ENCODE data around the gene OPCML. TPM values are rescaled to one million over a fixed set of nuclear protein-coding genes. Genes with fewer than 3 reads are reported as not detected.

The OPCML gene
- total and polyA plus RNA-seq, 4 donors: under 0.01 to 1.3 (median 0.88) TPM; not detected in 1

DNA sequence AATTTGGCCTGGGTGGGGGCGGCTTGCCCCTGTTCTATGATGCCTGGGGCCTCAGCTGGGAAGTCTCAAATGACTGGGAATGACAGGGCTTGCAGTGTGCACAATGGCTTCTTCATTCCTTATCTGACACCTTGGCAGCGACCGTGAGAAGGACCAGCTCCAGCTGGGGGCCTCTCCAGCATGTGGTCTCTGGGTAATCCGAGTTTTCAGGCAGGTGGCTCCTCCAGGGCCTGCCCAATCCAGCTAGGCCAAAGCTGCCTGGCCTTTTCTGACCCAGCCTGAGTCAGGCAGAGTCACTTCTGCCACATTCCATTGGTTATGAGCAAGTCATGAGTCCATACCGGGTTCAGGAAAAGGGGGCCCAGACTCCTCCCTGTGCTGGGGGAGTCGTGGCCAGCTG lies 646.0 kb downstream of the OPCML start:
- H3K4me3 ChIP-seq (ENCODE audit: low read length in 2 of 2): no peak overlapping the region
- peaks cover 0 to 3% of the 10 kb centered on the region in 2 donors for H3K27me3 ChIP-seq (ENCODE audit: control insufficient read depth in 1 of 2, insufficient read depth in 2 of 2, low read length in 1 of 2)
- H3K27ac ChIP-seq (ENCODE audit: low read depth in 1 of 2, low read length in 2 of 2): no peak overlapping the region
- DNase-seq (no peak), ATAC-seq (ENCODE audit: low FRiP score) (no peak)
- no peaks in the 10 kb centered on the region for H3K36me3 ChIP-seq (ENCODE audit: control insufficient read depth in 1 of 2, insufficient read depth in 2 of 2, low read length in 1 of 2)
- WGBS, 2 donors: 43 to 52% methylated on average over 6 of the region's 6 CpGs
- peaks cover 2% of the 10 kb centered on the region for H3K9me3 ChIP-seq (ENCODE audit: control insufficient read depth, low read length)
- intact Hi-C loops (cut with DNase I): no loop called here
- H3K4me1 ChIP-seq (ENCODE audit: control insufficient read depth in 1 of 2, insufficient read depth in 2 of 2, low read length in 2 of 2): no peaks in the 10 kb centered on the region

DNA sequence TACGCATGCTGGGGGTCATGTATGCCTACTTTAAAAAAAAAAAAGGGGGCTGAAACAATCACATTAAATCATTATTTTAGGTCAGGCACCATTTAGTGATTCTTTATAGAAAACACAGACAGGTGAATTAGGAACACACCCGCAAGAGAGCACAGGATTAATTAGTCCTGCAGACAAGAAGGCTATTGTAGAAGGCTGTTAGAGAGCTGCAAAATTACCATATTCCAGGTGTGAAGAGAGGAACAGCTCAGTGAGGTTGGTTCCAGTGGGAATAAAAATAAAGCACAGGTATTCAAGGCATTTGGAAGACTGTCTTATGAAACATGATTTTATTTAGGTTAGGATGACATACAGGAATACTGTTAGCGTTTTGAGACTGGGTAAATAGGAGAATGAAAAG lies 649.1 kb downstream of the OPCML start:
- peaks cover 2% of the 10 kb centered on the region for H3K9me3 ChIP-seq (ENCODE audit: control insufficient read depth, low read length)
- no peak for ATAC-seq (ENCODE audit: low FRiP score)
- 81 to 83% methylated on average over 3 of the region's 3 CpGs for WGBS, 2 donors
- DNase-seq: no peak
- no peak overlapping the region for H3K4me3 ChIP-seq (ENCODE audit: low read length in 2 of 2)
- no peak overlapping the region for H3K27ac ChIP-seq (ENCODE audit: low read depth in 1 of 2, low read length in 2 of 2)
- intact Hi-C loops (cut with DNase I): no loop called here
- H3K4me1 ChIP-seq (ENCODE audit: control insufficient read depth in 1 of 2, insufficient read depth in 2 of 2, low read length in 2 of 2): no peaks in the 10 kb centered on the region
- no peaks in the 10 kb centered on the region for H3K36me3 ChIP-seq (ENCODE audit: control insufficient read depth in 1 of 2, insufficient read depth in 2 of 2, low read length in 1 of 2)
- peaks cover 0 to 3% of the 10 kb centered on the region in 2 donors for H3K27me3 ChIP-seq (ENCODE audit: control insufficient read depth in 1 of 2, insufficient read depth in 2 of 2, low read length in 1 of 2)

DNA sequence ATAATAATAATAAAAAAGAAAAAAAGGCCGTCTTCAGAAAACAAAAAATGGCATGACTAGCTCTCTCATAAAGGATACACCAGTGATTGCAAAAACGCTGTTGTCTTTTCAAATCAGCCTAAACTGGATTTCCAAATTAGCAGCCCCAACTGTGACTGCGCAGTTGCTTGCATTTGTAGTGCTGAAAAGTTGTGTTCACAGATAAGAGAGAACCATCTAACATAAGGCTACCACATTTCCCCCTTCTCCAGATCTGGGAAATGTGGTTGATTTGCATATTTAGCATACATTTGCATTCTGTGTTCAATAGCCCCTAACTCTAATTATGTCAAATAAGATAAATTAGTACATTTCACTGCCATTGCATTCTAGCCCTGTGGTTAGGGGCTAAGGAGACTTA lies 650.7 kb downstream of the OPCML start:
- intact Hi-C loops (cut with DNase I): no loop called here
- WGBS, 2 donors: 59 to 71% methylated on average over 3 of the region's 3 CpGs
- ATAC-seq (ENCODE audit: low FRiP score) (no peak), DNase-seq (no peak)
- Histone ChIP-seq H3K4me1 (ENCODE audit: control insufficient read depth in 1 of 2, insufficient read depth in 2 of 2, low read length in 2 of 2) (no peaks in the 10 kb centered on the region), H3K4me3 (ENCODE audit: low read length in 2 of 2) (no peak overlapping the region), H3K27ac (ENCODE audit: low read depth in 1 of 2, low read length in 2 of 2) (no peak overlapping the region), H3K9me3 (ENCODE audit: control insufficient read depth, low read length) (no peaks in the 10 kb centered on the region), H3K36me3 (ENCODE audit: control insufficient read depth in 1 of 2, insufficient read depth in 2 of 2, low read length in 1 of 2) (no peaks in the 10 kb centered on the region), H3K27me3 (ENCODE audit: control insufficient read depth in 1 of 2, insufficient read depth in 2 of 2, low read length in 1 of 2) (peaks cover 0 to 3% of the 10 kb centered on the region in 2 donors)

DNA sequence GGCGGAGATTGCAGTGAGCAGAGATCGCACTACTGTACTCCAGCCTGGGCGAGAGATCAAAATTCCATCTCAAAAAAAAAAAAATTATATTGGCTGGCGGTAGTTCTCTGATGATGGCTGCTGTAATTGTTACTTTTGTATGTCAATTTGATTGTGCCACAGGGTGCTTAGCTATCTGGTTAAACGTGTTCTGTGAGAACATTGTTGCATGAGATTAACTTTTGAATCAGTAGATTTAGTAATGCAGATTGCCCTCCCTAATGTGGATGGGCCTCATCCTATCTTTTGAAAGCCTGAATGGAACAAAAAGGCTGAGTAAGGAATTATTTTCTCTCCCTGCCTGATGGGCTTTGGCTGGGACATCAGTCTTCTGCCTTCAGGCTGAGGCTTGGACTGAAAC lies 654.2 kb downstream of the OPCML start:
- ATAC-seq (ENCODE audit: low FRiP score) (no peak), DNase-seq (no peak)
- H3K9me3 ChIP-seq (ENCODE audit: control insufficient read depth, low read length): no peaks in the 10 kb centered on the region
- H3K4me1 ChIP-seq (ENCODE audit: control insufficient read depth in 1 of 2, insufficient read depth in 2 of 2, low read length in 2 of 2): no peaks in the 10 kb centered on the region
- WGBS, 2 donors: 84 to 89% methylated on average over 5 of the region's 5 CpGs
- no peaks in the 10 kb centered on the region for H3K27me3 ChIP-seq (ENCODE audit: control insufficient read depth in 1 of 2, insufficient read depth in 2 of 2, low read length in 1 of 2)
- no peak overlapping the region for H3K27ac ChIP-seq (ENCODE audit: low read depth in 1 of 2, low read length in 2 of 2)
- H3K4me3 ChIP-seq (ENCODE audit: low read length in 2 of 2): no peak overlapping the region
- intact Hi-C loops (cut with DNase I): no loop called here
- H3K36me3 ChIP-seq (ENCODE audit: control insufficient read depth in 1 of 2, insufficient read depth in 2 of 2, low read length in 1 of 2): no peaks in the 10 kb centered on the region

DNA sequence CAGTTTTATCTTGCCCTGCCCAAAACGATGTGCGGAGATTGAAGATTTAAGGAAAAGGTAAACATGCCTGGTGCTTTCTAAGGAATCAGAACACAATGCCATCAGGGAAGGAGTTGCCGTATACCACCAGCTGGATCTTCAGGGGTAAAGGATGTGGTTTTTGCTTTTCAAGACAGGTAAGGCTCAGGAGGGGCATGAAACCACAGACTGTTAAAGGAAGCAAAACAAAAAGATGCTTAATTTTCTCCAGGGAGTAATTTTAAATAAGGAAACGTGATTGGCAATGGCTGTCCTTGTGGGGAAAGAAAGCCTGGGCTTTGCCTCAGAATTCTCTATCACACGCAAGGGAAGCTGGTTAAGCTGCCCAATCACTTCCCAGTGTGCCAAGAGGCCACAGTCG lies 655.6 kb downstream of the OPCML start:
- DNase-seq (no peak), ATAC-seq (ENCODE audit: low FRiP score) (no peak)
- WGBS, 2 donors: 75 to 82% methylated on average over 6 of the region's 6 CpGs
- H3K36me3 ChIP-seq (ENCODE audit: control insufficient read depth in 1 of 2, insufficient read depth in 2 of 2, low read length in 1 of 2): no peaks in the 10 kb centered on the region
- intact Hi-C loops (cut with DNase I): no loop called here
- no peak overlapping the region for H3K4me3 ChIP-seq (ENCODE audit: low read length in 2 of 2)
- no peaks in the 10 kb centered on the region for H3K27me3 ChIP-seq (ENCODE audit: control insufficient read depth in 1 of 2, insufficient read depth in 2 of 2, low read length in 1 of 2)
- H3K9me3 ChIP-seq (ENCODE audit: control insufficient read depth, low read length): no peaks in the 10 kb centered on the region
- no peaks in the 10 kb centered on the region for H3K4me1 ChIP-seq (ENCODE audit: control insufficient read depth in 1 of 2, insufficient read depth in 2 of 2, low read length in 2 of 2)
- H3K27ac ChIP-seq (ENCODE audit: low read depth in 1 of 2, low read length in 2 of 2): no peak overlapping the region

DNA sequence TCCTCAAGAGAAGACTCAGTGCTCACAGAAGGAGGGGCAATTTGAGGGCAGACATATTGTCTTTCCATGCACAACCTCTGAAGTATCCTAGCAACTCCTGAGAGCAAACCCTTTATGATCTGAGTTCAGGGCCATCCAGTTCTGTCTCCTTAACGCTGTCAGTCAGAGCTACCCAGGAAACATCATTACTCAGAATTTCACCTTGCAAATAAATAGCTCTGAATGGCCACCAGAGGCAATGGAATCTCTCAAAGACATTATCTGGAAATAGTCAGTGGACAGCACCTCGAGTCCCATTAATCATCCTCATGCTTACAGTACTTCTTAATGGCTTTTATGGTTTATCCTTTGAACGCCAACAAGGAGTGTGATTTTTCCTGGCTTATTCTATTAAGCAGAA lies 656.1 kb downstream of the OPCML start:
- H3K27me3 ChIP-seq (ENCODE audit: control insufficient read depth in 1 of 2, insufficient read depth in 2 of 2, low read length in 1 of 2): no peaks in the 10 kb centered on the region
- DNase-seq (no peak), ATAC-seq (ENCODE audit: low FRiP score) (no peak)
- no peaks in the 10 kb centered on the region for H3K36me3 ChIP-seq (ENCODE audit: control insufficient read depth in 1 of 2, insufficient read depth in 2 of 2, low read length in 1 of 2)
- H3K27ac ChIP-seq (ENCODE audit: low read depth in 1 of 2, low read length in 2 of 2): no peak overlapping the region
- WGBS, 2 donors: 53 to 55% methylated on average over 3 of the region's 3 CpGs
- no peaks in the 10 kb centered on the region for H3K9me3 ChIP-seq (ENCODE audit: control insufficient read depth, low read length)
- intact Hi-C loops (cut with DNase I): no loop called here
- H3K4me3 ChIP-seq (ENCODE audit: low read length in 2 of 2): no peak overlapping the region
- no peaks in the 10 kb centered on the region for H3K4me1 ChIP-seq (ENCODE audit: control insufficient read depth in 1 of 2, insufficient read depth in 2 of 2, low read length in 2 of 2)

DNA sequence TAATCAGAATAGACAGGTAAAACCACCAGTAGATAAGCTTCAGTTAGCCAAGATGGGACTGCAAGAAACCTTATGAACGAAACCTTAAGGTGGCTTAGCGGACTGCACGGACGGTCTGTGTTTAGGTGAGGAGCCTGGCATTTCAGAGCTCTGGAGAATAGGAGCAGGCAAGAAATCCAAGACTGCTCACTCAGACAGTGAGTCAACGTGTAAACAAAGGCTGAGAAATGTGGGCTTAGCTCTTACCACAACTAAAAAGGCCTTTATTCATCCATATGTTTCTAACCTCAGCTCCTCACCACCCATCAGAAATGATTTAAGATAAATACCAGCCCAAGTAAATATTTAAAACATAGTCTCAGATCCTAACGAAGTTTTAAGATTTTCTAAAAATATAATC lies 657.7 kb downstream of the OPCML start:
- no peaks in the 10 kb centered on the region for H3K4me1 ChIP-seq (ENCODE audit: control insufficient read depth in 1 of 2, insufficient read depth in 2 of 2, low read length in 2 of 2)
- no peak for DNase-seq
- H3K9me3 ChIP-seq (ENCODE audit: control insufficient read depth, low read length): no peaks in the 10 kb centered on the region
- H3K36me3 ChIP-seq (ENCODE audit: control insufficient read depth in 1 of 2, insufficient read depth in 2 of 2, low read length in 1 of 2): no peaks in the 10 kb centered on the region
- H3K4me3 ChIP-seq (ENCODE audit: low read length in 2 of 2): no peak overlapping the region
- no peak overlapping the region for H3K27ac ChIP-seq (ENCODE audit: low read depth in 1 of 2, low read length in 2 of 2)
- 21 to 29% methylated on average over 6 of the region's 6 CpGs for WGBS, 2 donors
- intact Hi-C loops (cut with DNase I): no loop called here
- H3K27me3 ChIP-seq (ENCODE audit: control insufficient read depth in 1 of 2, insufficient read depth in 2 of 2, low read length in 1 of 2): no peaks in the 10 kb centered on the region
- no peak for ATAC-seq (ENCODE audit: low FRiP score)

DNA sequence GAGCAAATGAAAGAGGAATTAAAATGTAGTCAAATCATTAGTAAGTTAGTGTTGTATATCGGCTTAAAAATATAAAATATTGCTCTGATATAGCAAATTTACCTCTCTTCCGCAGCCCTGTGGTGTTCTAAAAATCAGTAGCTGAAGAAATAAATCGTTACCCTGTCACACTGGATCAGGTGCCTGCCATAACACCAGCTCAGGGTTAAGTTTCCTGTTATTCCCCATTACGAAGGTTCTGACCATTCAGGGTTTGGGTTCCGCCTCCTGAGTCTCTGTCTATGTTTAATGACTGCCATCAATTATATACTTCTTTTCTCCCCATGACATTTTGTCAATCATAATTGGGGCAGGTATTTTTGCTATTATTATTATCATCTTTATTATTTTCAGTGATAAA lies 658.5 kb downstream of the OPCML start:
- no peak for ATAC-seq (ENCODE audit: low FRiP score)
- WGBS, 2 donors: 65 to 70% methylated on average over 5 of the region's 5 CpGs

DNA sequence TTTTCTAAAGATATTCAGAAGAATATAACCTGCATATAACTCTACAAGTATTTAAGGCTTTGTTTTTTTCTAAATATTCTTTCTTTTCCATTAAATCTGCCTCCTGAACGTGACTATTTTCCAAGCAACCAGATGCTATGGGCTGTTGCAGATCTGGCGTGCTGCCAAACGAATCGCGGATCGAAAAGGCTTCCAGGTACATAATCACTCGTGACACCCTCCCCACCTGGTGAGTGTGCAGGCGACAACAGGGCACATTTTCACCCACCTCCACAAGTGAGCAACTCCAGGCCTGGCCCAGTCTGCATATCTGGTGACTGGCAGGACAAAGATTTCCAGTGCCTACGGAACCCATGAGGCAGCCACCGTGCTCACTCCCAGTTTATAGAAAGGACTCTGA lies 660.1 kb downstream of the OPCML start:
- Histone ChIP-seq H3K9me3 (ENCODE audit: control insufficient read depth, low read length) (no peaks in the 10 kb centered on the region), H3K27ac (ENCODE audit: low read depth in 1 of 2, low read length in 2 of 2) (no peak overlapping the region), H3K27me3 (ENCODE audit: control insufficient read depth in 1 of 2, insufficient read depth in 2 of 2, low read length in 1 of 2) (no peaks in the 10 kb centered on the region), H3K4me1 (ENCODE audit: control insufficient read depth in 1 of 2, insufficient read depth in 2 of 2, low read length in 2 of 2) (no peaks in the 10 kb centered on the region), H3K36me3 (ENCODE audit: control insufficient read depth in 1 of 2, insufficient read depth in 2 of 2, low read length in 1 of 2) (no peaks in the 10 kb centered on the region), H3K4me3 (ENCODE audit: low read length in 2 of 2) (no peak overlapping the region)
- 73 to 79% methylated on average over 10 of the region's 10 CpGs for WGBS, 2 donors
- DNase-seq (no peak), ATAC-seq (ENCODE audit: low FRiP score) (no peak)
- intact Hi-C loops (cut with DNase I): no loop called here

More for the DNA sequence above, 658.5 kb downstream of the OPCML start:
- no peaks in the 10 kb centered on the region for H3K27me3 ChIP-seq (ENCODE audit: control insufficient read depth in 1 of 2, insufficient read depth in 2 of 2, low read length in 1 of 2)
- no peaks in the 10 kb centered on the region for H3K36me3 ChIP-seq (ENCODE audit: control insufficient read depth in 1 of 2, insufficient read depth in 2 of 2, low read length in 1 of 2)
- no peak for DNase-seq
- no peak overlapping the region for H3K27ac ChIP-seq (ENCODE audit: low read depth in 1 of 2, low read length in 2 of 2)
- no peaks in the 10 kb centered on the region for H3K9me3 ChIP-seq (ENCODE audit: control insufficient read depth, low read length)
- intact Hi-C loops (cut with DNase I): no loop called here
- H3K4me3 ChIP-seq (ENCODE audit: low read length in 2 of 2): no peak overlapping the region
- H3K4me1 ChIP-seq (ENCODE audit: control insufficient read depth in 1 of 2, insufficient read depth in 2 of 2, low read length in 2 of 2): no peaks in the 10 kb centered on the region
